ENCODE results near the gene LRRC61. TPM values are rescaled to one million over a fixed set of nuclear protein-coding genes. Genes with fewer than 3 reads are reported as not detected.

Gene LRRC61
- total and polyA plus RNA-seq, 11 donors, result 1.8 to 9.4 (median 4.6) TPM

DNA sequence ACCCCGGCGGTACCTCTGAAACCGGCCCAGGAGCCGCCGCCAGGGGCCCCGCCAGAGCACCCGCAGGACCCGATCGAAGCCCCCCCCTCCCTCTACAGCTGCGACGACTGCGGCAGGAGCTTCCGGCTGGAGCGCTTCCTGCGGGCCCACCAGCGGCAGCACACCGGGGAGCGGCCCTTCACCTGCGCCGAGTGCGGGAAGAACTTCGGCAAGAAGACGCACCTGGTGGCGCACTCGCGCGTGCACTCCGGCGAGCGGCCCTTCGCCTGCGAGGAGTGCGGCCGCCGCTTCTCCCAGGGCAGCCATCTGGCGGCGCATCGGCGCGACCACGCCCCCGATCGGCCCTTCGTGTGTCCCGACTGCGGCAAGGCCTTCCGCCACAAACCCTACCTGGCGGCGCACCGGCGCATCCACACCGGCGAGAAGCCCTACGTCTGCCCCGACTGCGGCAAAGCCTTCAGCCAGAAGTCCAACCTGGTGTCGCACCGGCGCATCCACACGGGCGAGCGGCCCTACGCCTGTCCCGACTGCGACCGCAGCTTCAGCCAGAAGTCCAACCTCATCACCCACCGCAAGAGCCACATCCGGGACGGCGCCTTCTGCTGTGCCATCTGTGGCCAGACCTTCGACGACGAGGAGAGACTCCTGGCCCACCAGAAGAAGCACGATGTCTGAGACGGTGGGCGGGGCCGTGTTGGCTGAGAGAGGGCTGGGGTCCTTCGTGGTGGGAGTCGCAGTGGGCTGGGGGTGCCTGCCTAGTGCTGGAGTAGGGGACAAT is 49.3 kb downstream of the LRRC61 start:
- Histone ChIP-seq H3K9me3 (no peaks in the 10 kb centered on the region), H3K36me3 (peaks cover 0 to 47% (median 41%) of the 10 kb centered on the region in 9 donors), H3K27ac (peak overlapping the region in 5 of 12 donors; percentile 37 to 64 (median 45)), H3K27me3 (no peaks in the 10 kb centered on the region), H3K4me3 (no peak overlapping the region), H3K4me1 (peaks cover 2 to 53% (median 33%) of the 10 kb centered on the region in 12 donors)
- intact Hi-C loops (cut with DNase I), result loop anchor here in 1 of 10 donors (5.0 kb wide), 1 partner anchor 35 kb away; a partner anchor contains a TSS
- WGBS, 4 donors, result 80 to 86% (median 83%) methylated on average over 69 to 79 of the region's 79 CpGs
- no peak for TF ChIP-seq POLR2A (IDR thresholded peaks at IDR 0.05)
- TF ChIP-seq, protein P1, sequence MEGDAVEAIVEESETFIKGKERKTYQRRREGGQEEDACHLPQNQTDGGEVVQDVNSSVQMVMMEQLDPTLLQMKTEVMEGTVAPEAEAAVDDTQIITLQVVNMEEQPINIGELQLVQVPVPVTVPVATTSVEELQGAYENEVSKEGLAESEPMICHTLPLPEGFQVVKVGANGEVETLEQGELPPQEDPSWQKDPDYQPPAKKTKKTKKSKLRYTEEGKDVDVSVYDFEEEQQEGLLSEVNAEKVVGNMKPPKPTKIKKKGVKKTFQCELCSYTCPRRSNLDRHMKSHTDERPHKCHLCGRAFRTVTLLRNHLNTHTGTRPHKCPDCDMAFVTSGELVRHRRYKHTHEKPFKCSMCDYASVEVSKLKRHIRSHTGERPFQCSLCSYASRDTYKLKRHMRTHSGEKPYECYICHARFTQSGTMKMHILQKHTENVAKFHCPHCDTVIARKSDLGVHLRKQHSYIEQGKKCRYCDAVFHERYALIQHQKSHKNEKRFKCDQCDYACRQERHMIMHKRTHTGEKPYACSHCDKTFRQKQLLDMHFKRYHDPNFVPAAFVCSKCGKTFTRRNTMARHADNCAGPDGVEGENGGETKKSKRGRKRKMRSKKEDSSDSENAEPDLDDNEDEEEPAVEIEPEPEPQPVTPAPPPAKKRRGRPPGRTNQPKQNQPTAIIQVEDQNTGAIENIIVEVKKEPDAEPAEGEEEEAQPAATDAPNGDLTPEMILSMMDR (IDR thresholded peaks at IDR 0.05), result no peak
- DNase-seq, result no peak
- ATAC-seq, result no peak

DNA sequence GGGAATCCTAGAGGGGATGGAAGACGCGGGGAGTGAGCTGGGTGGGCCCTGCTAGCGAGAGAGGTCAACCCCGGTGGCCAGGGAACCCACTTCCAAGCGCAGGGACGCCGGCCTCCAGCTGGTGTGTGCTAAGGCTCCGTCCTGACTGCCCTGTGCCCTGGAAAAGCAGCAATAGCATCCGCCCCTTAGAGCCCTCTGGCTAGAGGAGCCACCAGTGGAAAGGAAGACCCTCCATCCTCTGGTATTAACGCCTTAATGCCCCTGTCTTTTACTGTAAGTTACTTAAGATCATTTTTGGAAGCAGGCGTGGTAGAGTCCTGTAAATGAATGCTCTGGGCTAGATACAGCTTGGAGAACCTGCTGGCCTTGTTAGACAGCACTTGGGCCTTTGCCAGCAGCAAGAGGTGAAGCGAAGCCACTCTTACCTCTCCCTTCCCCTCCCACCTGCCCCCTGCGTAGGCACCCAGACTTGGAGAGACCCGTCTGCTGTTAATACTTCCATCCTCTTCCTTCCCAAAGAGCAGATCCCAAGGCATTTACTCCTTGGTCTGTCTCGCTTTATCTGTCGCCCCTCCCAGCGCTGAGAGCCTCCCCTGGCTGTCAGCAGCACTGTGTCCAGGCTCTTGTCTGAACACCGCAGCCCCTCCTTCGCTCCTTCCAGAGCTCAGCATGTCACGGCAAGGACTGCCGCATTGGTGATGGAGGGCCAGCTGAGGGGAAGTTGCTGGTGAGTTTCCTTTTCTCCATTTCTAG is 50.1 kb downstream of the LRRC61 start:
- no peaks in the 10 kb centered on the region for H3K9me3 ChIP-seq
- H3K36me3 ChIP-seq, result peaks cover 0 to 47% (median 41%) of the 10 kb centered on the region in 9 donors
- no peak overlapping the region for H3K4me3 ChIP-seq
- DNase-seq (no peak), ATAC-seq (peak in 2 of 4 donors; percentile 15 to 27)
- H3K4me1 ChIP-seq, result peaks cover 2 to 51% (median 33%) of the 10 kb centered on the region in 12 donors
- intact Hi-C loops (cut with DNase I), result loop anchor here in 1 of 10 donors (5.0 kb wide), 1 partner anchor 34 kb away; a partner anchor contains a TSS
- TF ChIP-seq, protein P1 (IDR thresholded peaks at IDR 0.05), result no peak
- TF ChIP-seq POLR2A (IDR thresholded peaks at IDR 0.05), result no peak
- 57 to 73% (median 67%) methylated on average over 20 to 21 of the region's 21 CpGs for WGBS, 4 donors
- peak overlapping the region in 6 of 12 donors; percentile 11 to 64 (median 44) for H3K27ac ChIP-seq
- no peaks in the 10 kb centered on the region for H3K27me3 ChIP-seq

DNA sequence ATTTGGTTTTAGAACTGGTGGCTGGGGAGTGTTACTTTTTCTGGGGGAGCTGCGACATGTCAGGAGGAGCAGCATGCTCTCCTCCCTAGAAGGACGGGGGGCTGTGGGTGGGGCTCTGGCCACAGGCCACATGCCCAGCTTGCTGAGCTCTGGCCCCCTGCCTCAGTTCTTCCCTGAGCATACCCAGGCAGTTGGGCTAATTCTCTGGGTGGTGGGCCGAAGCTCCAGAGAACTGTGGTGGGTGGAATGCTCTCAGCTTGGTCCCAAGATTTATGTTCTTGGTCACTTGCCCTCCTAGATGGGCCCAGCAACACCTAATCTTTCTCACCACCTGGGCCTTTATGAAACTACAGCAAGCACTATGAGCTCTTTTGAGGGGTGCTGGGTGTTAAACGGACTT is 50.9 kb downstream of the LRRC61 start:
- no peaks in the 10 kb centered on the region for H3K27me3 ChIP-seq
- peaks cover 2 to 54% (median 35%) of the 10 kb centered on the region in 12 donors for H3K4me1 ChIP-seq
- H3K9me3 ChIP-seq, result no peaks in the 10 kb centered on the region
- TF ChIP-seq POLR2A (IDR thresholded peaks at IDR 0.05), result no peak
- TF ChIP-seq, protein P1 (IDR thresholded peaks at IDR 0.05), result no peak
- peak overlapping the region in 3 of 12 donors; percentile 11 to 64 (median 45) for H3K27ac ChIP-seq
- intact Hi-C loops (cut with DNase I), result loop anchor here in 1 of 10 donors (5.0 kb wide), 1 partner anchor 33 kb away; a partner anchor contains a TSS
- 74 to 85% (median 77%) methylated on average over 3 to 4 of the region's 4 CpGs for WGBS, 4 donors
- no peak overlapping the region for H3K4me3 ChIP-seq
- ATAC-seq (no peak), DNase-seq (no peak)
- H3K36me3 ChIP-seq, result peaks cover 0 to 47% (median 41%) of the 10 kb centered on the region in 9 donors

GRCh38 chr7:150374472-150374871 is 51.3 kb downstream of the LRRC61 start:
- ATAC-seq, result no peak
- intact Hi-C loops (cut with DNase I), result loop anchor here in 1 of 10 donors (5.0 kb wide), 1 partner anchor 33 kb away; a partner anchor contains a TSS
- peaks cover 0 to 47% (median 41%) of the 10 kb centered on the region in 9 donors for H3K36me3 ChIP-seq
- H3K9me3 ChIP-seq, result no peaks in the 10 kb centered on the region
- no peak for DNase-seq
- no peak for TF ChIP-seq POLR2A (IDR thresholded peaks at IDR 0.05)
- TF ChIP-seq, protein P1 (IDR thresholded peaks at IDR 0.05), result no peak
- peak overlapping the region in 1 of 12 donors; percentile 64 for H3K27ac ChIP-seq
- WGBS, 4 donors, result 82 to 87% (median 84%) methylated on average over 5 of the region's 5 CpGs
- no peaks in the 10 kb centered on the region for H3K27me3 ChIP-seq
- H3K4me3 ChIP-seq, result no peak overlapping the region
- H3K4me1 ChIP-seq, result peaks cover 2 to 52% (median 34%) of the 10 kb centered on the region in 12 donors
